IMR-90 (cell line): ENCODE data around the gene SH3RF2.

Source experiments
- BHLHE40 ChIP-seq: fragments of 150-350 bp; IDR thresholded peaks from 2 replicates; pipeline ENCODE4 v1.6.1; 2016; ENCODE audit warnings: mild to moderate bottlenecking, low read depth, low read length
- CEBPB ChIP-seq: IDR thresholded peaks from 2 replicates; pipeline ENCODE4 v1.6.1; 2012; ENCODE audit warnings: low read depth, low read length, improper control_type of control experiment
- CHD1 ChIP-seq: IDR thresholded peaks from 2 replicates; pipeline ENCODE4 v1.6.1; 2012; ENCODE audit warnings: low read depth, low read length, improper control_type of control experiment
- MAFK ChIP-seq: IDR thresholded peaks from 2 replicates; pipeline ENCODE4 v1.6.1; 2012; ENCODE audit warnings: low read depth, low read length, improper control_type of control experiment
- MAZ ChIP-seq: IDR thresholded peaks from 2 replicates; pipeline ENCODE4 v1.6.1; 2012; ENCODE audit warnings: low read depth, mild to moderate bottlenecking, low read length, improper control_type of control experiment, moderate library complexity, borderline replicate concordance
- POLR2A ChIP-seq: IDR thresholded peaks from 2 replicates; pipeline ENCODE4 v1.6.1; 2012; ENCODE audit warnings: mild to moderate bottlenecking, low read depth, low read length
- RAD21 ChIP-seq: IDR thresholded peaks from 2 replicates; pipeline ENCODE4 v1.6.1; 2012; ENCODE audit warnings: low read length, improper control_type of control experiment
- RFX5 ChIP-seq: IDR thresholded peaks from 2 replicates; pipeline ENCODE4 v1.8.0; 2012; ENCODE audit warnings: low read depth, mild to moderate bottlenecking, low read length, moderate library complexity
- TF ChIP-seq, protein P1 (sequence below): conservative IDR thresholded peaks from 2 replicates; pipeline ENCODE4 v1.5.1; 2012; ENCODE audit warnings: mild to moderate bottlenecking, low read depth, low read length, improper control_type of control experiment

DNA sequence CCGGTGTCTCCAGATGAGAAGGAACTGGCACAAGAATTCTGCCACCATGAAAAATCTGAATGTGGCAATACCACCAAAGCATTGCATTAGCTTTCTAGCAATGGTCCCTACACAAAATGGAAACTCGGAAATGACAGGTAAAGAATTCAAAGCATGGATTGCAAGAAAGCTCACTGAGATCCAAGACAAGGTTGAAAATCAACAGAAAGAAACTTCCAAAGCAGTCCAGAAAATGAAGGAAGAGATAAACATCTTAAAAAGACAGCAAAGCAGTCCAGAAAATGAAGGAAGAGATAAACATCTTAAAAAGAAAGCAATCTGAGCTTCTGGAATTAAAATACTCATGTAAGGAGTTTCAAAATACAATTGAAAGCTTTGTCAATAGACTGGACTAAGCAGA, 46.8 kb upstream of the SH3RF2 start:
- TF ChIP-seq, protein P1, sequence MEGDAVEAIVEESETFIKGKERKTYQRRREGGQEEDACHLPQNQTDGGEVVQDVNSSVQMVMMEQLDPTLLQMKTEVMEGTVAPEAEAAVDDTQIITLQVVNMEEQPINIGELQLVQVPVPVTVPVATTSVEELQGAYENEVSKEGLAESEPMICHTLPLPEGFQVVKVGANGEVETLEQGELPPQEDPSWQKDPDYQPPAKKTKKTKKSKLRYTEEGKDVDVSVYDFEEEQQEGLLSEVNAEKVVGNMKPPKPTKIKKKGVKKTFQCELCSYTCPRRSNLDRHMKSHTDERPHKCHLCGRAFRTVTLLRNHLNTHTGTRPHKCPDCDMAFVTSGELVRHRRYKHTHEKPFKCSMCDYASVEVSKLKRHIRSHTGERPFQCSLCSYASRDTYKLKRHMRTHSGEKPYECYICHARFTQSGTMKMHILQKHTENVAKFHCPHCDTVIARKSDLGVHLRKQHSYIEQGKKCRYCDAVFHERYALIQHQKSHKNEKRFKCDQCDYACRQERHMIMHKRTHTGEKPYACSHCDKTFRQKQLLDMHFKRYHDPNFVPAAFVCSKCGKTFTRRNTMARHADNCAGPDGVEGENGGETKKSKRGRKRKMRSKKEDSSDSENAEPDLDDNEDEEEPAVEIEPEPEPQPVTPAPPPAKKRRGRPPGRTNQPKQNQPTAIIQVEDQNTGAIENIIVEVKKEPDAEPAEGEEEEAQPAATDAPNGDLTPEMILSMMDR, result no peak
- TF ChIP-seq POLR2A (no peak), MAZ (no peak), BHLHE40 (no peak), MAFK (no peak), RFX5 (no peak), RAD21 (no peak), CHD1 (no peak), CEBPB (no peak)
